BJ (cell line): Measurements from ENCODE around the gene BCAM. TPM values are rescaled to one million over a fixed set of nuclear protein-coding genes. Genes with fewer than 3 reads are reported as not detected.

Experiments used
- CTCF ChIA-PET: fragments of 350-600 bp; formaldehyde crosslinking; extraction: SDS; loops from one replicate; lab custom pipeline; 2021; ENCODE audit warnings: antibody characterized with exemption, inconsistent platforms; lab: Yijun Ruan, JAX
- POLR2A ChIA-PET: fragments of 300-600 bp; sonication (Branson Sonifier 250); formaldehyde crosslinking; extraction: SDS; loops from one replicate; lab custom pipeline; 2021; ENCODE audit warnings: antibody characterized with exemption; lab: Charles Lee
- DNase-seq: peaks from one replicate; pipeline ENCODE4 v3.0.0-alpha.2; 2011; ENCODE audit warnings: low read depth
- H3K27me3 ChIP-seq: 2 replicates; pipeline ENCODE4 v1.6.0; 2011; ENCODE audit warnings: low read length; ENCODE audit not compliant: control insufficient read depth, insufficient read depth
- H3K36me3 ChIP-seq: 2 replicates; pipeline ENCODE4 v1.5.1; 2011; ENCODE audit warnings: low read length; ENCODE audit not compliant: control insufficient read depth, insufficient read depth
- H3K4me3 ChIP-seq: 2 replicates; pipeline ENCODE4 v1.5.1; 2011; ENCODE audit warnings: low read depth, mild to moderate bottlenecking, control low read depth, low read length
- CTCF ChIP-seq: IDR thresholded peaks from 2 replicates; pipeline ENCODE4 v1.5.1; 2011; ENCODE audit warnings: low read depth, mild to moderate bottlenecking, control low read depth, inconsistent platforms, low read length, moderate library complexity; ENCODE audit not compliant: insufficient read depth
- polyA plus RNA-seq: library from polyadenylated mRNA; depleted of rRNA; stranded (reverse); fragments of >200 nt; gene quantifications from 2 replicates; pipeline ENCODE4 v1.2.3, GENCODE V29; 2011; rRNA removed
- small RNA-seq: library from RNA; depleted of rRNA; stranded (forward); fragments of <200 nt; gene quantifications from one replicate; pipeline ENCODE3, GENCODE V24; 2012; ENCODE audit warnings: low replicate concordance, low read depth; ENCODE audit not compliant: insufficient read length

Gene BCAM
- polyA plus RNA-seq, 1 experiment = 8.9 TPM

- ChIA-PET POLR2A (no interaction called here), CTCF (no interaction called here)
- Histone ChIP-seq H3K36me3 (peaks cover 13% of the 10 kb centered on the region), H3K27me3 (no peaks in the 10 kb centered on the region), H3K4me3 (no peak overlapping the region)
- DNase-seq = no peak
- no peak for TF ChIP-seq CTCF
Observed at GRCh38 chr19:44863990-44864389, 55.1 kb downstream of the BCAM start.

- POLR2A ChIA-PET = no interaction called here
- no peak for DNase-seq
- CTCF ChIA-PET = no interaction called here
- Histone ChIP-seq H3K36me3 (peaks cover 15% of the 10 kb centered on the region), H3K27me3 (no peaks in the 10 kb centered on the region), H3K4me3 (no peak overlapping the region)
- no peak for TF ChIP-seq CTCF
Observed at GRCh38 chr19:44865196-44865767, 56.4 kb downstream of the BCAM start.

GRCh38 chr19:44866664-44867063 is 57.8 kb downstream of the BCAM start:
- Histone ChIP-seq H3K4me3 (no peak overlapping the region), H3K36me3 (peaks cover 13% of the 10 kb centered on the region), H3K27me3 (no peaks in the 10 kb centered on the region)
- TF ChIP-seq CTCF = no peak
- POLR2A ChIA-PET = no interaction called here
- CTCF ChIA-PET = interaction anchor here (1.5 kb wide), 1 partner anchor 18 kb away, joined by 3 read pairs; no protein-coding TSS in a partner anchor
- DNase-seq = no peak

GRCh38 chr19:44867578-44867977 is 58.7 kb downstream of the BCAM start:
- Histone ChIP-seq H3K27me3 (no peaks in the 10 kb centered on the region), H3K36me3 (peaks cover 18% of the 10 kb centered on the region), H3K4me3 (no peak overlapping the region)
- POLR2A ChIA-PET = no interaction called here
- CTCF ChIA-PET = no interaction called here
- TF ChIP-seq CTCF = no peak
- DNase-seq = no peak

- no peak for TF ChIP-seq CTCF
- DNase-seq = no peak
- H3K27me3 ChIP-seq = no peaks in the 10 kb centered on the region
- ChIA-PET POLR2A (interaction anchor here (0.6 kb wide), 1 partner anchor 150 kb away, joined by 5 read pairs; no protein-coding TSS in a partner anchor), CTCF (no interaction called here)
- peaks cover 36% of the 10 kb centered on the region for H3K36me3 ChIP-seq
- no peak overlapping the region for H3K4me3 ChIP-seq
Observed at GRCh38 chr19:44869733-44870470, 61.0 kb downstream of the BCAM start.

Small RNA genes within 50 kb of the gene (small RNA-seq; reads per million reads assigned to genes)
- not detected for gene RF00156

Other genes starting within 250 kb of the BCAM start
- 0.21 and 0.51 TPM in 2 replicates for gene IGSF23, start 195.5 kb upstream of the BCAM start, polyA plus RNA-seq
- gene PVR, start 165.2 kb upstream of the BCAM start, polyA plus RNA-seq = 84.4 and 129 TPM in 2 replicates
- gene CEACAM19, start 137.6 kb upstream of the BCAM start, polyA plus RNA-seq = 6.1 and 8.9 TPM in 2 replicates
- not detected in 2 replicates for gene CEACAM16, start 110.0 kb upstream of the BCAM start, polyA plus RNA-seq
- 5.0 and 9.1 TPM in 2 replicates for gene BCL3, start 60.4 kb upstream of the BCAM start, polyA plus RNA-seq
- gene CBLC, start 31.2 kb upstream of the BCAM start, polyA plus RNA-seq = not detected in 2 replicates
- gene NECTIN2, start 37.2 kb downstream of the BCAM start, polyA plus RNA-seq = 80.6 and 107 TPM in 2 replicates
- 27.7 and 46.8 TPM in 2 replicates for gene TOMM40, start 82.2 kb downstream of the BCAM start, polyA plus RNA-seq
- gene APOE, start 96.7 kb downstream of the BCAM start, polyA plus RNA-seq = 2.8 and 3.6 TPM in 2 replicates
- gene APOC1, start 105.5 kb downstream of the BCAM start, polyA plus RNA-seq = 3.8 and 4.9 TPM in 2 replicates
- gene APOC4, start 133.1 kb downstream of the BCAM start, polyA plus RNA-seq = not detected in 2 replicates
- gene APOC2, start 136.9 kb downstream of the BCAM start, polyA plus RNA-seq = not detected in 2 replicates
- 65.2 and 127 TPM in 2 replicates for gene CLPTM1, start 146.3 kb downstream of the BCAM start, polyA plus RNA-seq
- gene RELB, start 192.4 kb downstream of the BCAM start, polyA plus RNA-seq = 6.7 and 11.6 TPM in 2 replicates
- gene CLASRP, start 229.9 kb downstream of the BCAM start, polyA plus RNA-seq = 13.6 and 15.9 TPM in 2 replicates